ENCODE data around the gene MRPS10.

- TF ChIP-seq GATA2 (IDR thresholded peaks at IDR 0.05; ENCODE audit: low read depth, low read length): no peak
- no peak for TF ChIP-seq GATA3 (IDR thresholded peaks at IDR 0.05; ENCODE audit: low read depth, low read length)
Measured at GRCh38 chr6:42225419-42225818, 7.8 kb upstream of the MRPS10 start.
